NK-92 treated with Interleukin-12 subunit alpha and Interleukin-12 subunit beta, amount 100 ng/mL, for 24 hours (cell line): Measurements from ENCODE around the gene LDLRAD4.

Experiments used
- DNase-seq: peaks from one replicate; lab custom pipeline; 2025; lab: John Stamatoyannopoulos, UW

The LDLRAD4 gene

DNA sequence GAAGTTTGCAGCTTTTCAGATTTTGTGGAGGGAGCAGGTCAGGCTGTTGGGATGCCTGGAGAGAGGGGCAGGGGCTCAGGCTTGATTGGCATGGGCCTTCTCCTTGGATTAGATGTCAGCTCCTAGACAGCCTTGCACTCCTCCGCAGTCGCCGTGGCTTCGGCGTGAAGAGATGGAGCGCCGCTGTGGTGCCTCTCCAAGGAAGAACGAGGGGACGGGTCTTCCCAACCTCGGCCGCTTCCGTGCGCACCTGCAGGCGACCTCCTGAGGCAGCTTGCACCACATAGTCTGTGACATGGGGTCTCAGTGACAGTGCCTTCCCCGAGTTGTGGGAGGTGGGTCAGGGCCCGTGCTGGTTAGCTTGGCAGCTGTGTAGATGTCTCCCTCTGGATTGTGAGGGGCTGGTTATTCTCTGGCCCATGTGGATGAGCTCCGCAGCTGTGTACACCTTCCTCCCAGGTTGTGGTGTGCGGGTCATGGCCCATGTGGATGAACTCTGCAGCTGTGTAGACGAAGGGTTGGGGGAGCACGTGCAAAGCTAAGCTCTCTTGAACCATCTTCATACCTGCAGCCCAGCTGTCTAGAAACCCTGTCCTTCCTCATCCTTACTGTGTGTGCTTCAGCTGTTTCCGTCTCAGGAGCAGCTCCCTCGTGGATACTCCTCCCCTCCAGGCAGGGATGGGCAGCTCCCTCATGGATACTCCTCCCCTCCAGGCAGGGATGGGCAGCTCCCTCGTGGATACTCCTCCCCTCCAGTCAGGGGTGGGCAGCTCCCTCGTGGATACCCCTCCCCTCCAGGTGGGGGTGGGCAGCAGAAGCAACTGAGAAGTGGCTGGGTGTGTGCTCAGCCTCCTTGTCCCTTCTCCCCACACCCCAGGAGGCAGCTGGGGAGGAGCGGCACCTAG lies 170.3 kb downstream of the LDLRAD4 start:
- no peak for DNase-seq

DNA sequence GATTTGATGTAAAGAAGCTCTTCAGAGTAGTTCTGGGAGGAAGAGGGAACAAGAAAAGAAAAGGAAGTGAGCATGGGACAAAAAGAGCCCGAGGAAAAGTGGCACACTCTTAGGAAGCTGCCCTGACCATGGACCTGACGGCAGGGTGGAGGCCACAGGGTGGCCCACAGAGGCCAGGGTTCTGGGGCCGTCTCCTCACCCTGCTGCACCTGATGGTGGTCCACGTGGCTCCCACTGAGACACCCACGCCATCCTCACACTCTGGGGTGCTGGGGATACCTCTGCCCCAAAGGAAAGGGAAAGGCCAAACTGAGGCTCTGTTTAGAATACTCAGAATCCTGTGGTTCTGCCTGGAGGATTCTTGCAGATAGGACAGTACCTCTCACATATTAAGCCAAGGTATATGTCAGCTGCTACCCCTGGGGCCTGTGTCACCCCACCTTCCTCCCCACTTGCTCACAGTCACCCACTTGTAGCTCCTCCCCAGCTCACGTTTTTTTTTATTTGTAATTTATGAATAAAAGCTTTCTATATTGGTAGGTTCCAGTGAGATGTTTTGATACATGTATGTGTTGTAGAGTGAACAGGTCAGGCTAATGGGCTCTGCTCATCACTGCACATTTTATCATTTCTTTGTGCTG lies 171.1 kb downstream of the LDLRAD4 start:
- no peak for DNase-seq

DNA sequence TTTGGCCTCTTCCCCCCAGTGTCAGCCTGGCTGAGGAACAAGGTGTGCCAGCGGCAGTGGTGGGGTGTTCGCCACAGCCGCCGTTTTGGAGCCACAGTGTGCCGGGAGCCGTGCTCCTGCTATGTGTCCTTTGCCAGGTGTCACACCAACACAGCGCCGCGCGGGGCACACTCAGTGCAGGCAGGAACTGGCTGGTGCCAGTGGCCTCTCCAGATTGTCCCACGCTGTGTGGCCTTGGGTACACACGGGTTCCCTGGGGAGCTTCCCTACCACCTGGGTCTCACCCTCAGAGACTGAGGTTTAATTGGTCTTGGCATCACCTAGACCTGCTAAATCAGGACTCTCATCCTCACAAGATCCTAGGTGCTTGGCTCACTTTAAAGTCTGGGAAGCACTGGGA lies 171.6 kb downstream of the LDLRAD4 start:
- no peak for DNase-seq

DNA sequence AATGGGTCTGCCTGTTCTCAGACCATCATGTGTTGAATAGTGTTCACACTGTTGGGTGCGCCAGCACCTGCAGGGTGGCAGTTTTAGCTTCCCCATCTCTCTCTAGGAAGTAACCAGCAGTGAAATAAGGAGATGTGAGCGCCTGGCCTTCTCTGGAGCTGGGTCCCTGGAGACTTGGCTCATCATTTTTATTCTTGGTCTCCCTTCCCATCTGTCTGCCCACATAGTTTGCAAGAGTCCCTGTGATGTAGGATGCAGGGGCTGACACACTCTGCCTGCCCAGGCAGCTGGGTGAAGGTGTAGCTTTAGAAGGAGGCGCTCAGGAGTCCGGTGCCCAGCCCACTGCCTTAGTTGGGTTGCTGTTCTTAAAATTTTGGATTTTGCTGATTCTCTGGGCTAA lies 172.2 kb downstream of the LDLRAD4 start:
- DNase-seq, result no peak

DNA sequence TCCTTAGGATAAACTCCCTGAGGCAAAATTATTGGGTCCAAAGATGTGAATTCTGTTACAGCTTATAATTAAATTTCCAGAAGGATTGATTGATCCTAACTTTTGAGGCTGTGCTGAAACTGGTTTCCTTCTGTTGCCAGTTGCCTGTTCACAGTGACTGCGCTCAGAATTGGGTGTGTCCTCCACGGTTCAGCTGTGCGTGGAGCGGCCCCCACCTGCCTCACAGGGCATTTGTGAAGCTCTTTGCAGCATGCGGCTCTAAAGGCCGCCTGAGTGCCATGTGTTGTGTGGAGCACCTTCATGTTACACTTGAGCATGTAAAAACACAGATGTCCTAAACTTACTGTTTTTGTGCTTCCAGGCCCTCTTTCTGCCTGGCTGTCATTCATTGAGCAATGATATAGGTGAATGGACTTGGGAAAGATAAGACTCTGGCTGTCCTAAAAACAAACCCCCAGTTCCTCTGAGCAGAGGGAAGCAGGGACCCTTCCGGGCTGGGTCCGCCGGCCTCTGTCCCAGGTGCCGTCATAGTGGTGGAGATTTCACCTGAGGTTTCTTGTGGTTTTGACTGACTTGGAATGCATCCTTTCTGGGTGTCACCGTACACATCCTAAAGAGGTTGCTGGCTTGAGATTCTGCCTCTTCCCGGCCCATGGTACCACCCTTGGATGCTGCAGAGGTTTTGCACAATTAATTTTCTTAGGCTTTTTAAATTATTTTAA lies 173.6 kb downstream of the LDLRAD4 start:
- no peak for DNase-seq

DNA sequence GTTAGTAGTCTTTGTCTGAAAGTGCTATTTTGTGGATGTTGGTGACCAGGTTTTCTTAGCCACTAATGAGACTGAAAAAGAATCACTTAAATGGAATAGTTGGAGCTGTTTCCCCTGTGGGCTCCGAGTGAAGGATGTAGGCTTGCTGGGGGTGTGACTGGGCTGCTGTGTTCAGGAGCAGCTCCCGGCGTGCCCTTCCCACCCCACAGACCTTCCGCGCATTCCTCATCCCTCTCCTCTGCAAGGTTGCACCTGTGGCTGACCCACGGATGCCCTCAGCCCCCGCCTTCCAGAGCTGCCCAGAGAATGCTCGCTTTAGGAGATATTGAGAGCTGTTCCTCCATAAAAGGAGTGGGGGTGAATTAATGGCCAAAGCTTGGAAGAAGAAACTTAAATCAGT lies 174.3 kb downstream of the LDLRAD4 start:
- DNase-seq, result no peak

DNA sequence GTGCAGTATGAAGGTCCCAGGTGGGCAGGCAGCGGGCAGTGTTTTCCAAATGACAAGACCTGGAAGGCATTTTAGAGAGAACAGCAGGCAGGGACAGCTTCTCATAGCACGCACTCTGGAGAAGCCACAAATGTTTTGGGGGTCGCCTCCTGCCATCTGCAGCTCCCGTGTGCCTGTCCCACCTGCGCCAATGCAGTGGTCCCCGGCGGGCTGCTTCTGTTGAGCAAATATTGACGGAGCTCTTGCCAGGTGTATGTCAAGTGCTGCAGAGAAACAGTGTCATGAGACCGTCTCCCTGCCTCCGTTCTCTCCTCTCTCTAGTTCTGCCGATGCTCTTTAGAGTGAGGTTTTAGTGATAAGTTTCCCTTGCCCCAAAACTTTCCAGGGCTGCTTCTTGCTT lies 174.8 kb downstream of the LDLRAD4 start:
- no peak for DNase-seq

DNA sequence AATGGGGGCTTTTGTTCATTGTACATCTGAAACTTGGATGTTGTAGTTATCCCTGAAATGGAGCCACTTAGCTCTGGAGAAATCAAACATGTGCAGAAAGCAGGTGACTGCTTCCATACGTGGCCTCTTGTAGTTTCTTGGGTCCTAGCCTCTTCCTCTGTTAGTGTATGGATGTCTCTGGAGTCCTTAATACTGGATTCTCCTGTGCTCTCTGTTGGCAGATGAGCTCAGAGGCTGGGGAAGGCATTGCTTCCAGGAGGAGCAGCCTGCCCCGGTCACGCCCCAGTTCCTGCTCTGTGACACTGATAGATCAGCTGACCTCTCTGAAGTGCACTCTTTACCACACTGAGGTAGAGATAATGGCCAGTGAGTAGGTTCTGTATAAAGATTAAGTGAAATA lies 176.2 kb downstream of the LDLRAD4 start:
- DNase-seq, result no peak

DNA sequence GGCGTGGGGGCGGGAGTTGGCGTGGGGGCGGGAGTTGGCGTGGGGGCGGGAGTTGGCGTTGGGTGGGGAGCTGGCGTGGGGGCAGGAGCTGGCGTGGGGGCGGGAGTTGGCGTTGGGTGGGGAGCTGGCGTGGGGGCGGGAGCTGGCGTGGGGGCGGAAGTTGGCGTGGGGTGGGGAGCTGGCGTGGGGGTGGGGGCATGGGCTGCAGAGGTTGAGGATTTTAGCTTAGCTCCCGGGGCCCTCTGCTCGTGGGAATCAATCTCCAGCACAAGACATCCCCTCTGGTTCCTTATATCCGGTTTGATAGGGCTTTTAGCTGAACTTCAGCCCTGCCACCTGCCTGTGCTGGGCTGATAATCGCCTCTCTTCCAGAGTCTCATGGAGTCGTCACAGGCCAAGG lies 177.0 kb downstream of the LDLRAD4 start:
- DNase-seq, result no peak

DNA sequence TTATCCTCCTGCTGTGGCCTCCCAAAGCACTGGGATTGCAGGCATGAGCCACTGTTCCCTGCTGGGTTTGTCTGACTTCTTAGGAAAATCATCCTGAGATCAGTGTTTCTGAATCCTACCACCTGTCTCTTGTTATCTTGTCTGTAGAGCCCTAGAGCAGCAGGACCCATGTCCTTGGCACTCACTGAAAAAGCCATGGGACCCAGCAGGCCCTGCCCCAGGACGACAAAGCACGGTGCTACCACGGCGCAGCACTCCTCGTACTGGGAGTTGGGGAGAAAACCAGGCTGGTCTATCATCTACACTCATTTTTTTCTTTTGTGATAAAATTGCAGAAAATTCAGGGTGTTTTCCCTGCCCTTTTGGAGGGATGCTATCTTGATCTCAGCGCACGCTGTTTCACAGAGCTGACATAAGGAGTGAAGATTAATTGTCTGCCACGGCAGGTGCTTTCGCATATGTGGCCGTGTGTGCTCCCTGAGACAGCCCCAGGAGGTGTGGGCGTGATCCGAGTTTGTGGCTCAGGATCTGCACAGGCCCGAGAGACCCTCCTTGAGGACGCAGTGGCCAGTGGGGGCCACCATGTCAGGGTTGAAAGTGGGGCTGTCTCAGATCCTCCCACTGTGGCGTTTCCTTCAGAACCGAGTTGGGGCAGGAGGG lies 179.1 kb downstream of the LDLRAD4 start:
- DNase-seq, result no peak

DNA sequence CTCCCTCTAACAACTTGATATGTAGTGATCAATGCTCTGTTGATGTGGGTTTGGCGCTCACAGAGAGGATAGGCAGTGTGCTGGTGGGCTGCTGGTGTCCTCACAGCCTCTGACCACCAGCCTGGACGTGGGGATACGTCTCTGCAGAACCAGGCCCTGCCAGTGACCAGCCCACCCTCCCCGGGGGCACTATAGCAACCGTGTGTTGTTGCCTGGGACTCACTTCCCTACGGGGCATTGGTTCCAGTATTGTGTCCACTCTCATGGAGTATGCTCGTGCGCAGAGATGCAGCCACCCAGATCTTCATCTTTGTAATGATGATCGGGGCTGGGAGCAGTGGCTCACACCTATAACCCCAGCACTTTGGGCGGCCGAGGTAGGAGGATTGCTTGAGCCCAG lies 180.1 kb downstream of the LDLRAD4 start:
- DNase-seq, result no peak

DNA sequence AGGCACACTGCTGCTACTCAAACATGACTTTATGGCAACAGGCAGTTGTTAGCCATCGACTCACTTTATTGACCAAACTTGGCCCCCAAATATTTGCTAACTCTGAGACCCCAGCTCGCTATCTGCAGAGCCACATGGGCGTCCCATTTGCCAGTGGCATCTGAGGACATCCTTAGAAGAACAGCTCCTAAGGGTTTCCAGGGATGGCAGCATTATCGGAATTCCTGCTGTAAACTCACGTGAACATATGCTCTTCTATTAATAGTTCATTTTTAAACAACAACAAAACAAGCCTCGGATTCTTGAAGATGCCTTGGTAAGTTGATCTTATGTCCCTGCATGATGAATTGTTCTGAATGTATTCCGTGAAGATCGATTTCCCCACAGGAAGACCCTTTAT lies 181.0 kb downstream of the LDLRAD4 start:
- no peak for DNase-seq

DNA sequence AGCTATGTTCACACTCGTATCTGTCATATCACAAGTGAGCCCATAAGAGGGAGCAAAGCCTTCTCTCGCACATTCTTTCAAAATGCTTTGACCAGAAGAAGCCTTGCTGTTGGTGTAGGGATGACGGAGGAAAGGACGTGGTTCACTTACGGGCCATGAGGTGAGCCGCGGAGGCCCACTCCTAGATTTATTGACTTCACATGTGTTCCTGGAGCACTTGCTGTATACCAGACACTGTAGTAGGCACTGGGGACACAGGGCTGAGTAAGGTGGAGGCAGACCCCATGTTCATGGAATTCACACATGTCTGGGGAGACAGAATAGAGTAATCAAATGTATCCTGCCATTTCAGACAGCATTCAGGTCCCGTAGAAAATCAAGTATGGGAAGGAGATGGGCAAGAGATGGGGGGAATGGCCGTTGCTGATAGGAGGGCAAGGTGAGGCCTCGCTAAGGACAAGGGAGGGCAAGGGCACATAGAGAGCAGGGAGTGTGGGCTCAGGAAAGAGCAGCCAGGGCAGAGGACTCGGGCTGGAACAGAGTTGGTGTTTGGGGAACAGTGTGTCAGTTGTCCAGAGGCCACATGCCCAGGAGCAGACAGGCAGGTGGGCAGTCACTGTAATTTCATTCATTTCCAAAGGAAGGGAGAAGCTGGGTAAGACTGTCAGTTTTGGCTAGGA lies 182.2 kb downstream of the LDLRAD4 start:
- DNase-seq, result no peak

DNA sequence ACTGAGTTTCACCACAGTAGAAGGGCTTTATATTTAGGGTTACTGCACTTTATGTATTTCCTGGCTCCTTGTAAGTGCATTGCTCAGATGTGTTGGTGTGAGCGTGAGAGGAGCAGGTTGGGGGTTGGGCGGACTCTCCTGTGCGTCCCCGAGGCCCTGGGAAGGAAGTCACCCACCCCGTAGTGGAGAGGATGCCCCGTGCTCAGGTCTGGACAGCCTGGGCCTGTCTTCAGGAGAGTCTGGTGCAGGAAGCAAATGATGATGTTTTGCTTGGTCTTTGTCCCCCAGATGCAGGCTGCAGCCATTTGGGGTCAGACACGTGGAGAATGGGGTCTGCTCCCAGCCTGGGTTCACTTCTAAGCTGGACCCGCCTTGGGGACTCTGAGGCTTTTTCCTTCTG lies 182.8 kb downstream of the LDLRAD4 start:
- no peak for DNase-seq

DNA sequence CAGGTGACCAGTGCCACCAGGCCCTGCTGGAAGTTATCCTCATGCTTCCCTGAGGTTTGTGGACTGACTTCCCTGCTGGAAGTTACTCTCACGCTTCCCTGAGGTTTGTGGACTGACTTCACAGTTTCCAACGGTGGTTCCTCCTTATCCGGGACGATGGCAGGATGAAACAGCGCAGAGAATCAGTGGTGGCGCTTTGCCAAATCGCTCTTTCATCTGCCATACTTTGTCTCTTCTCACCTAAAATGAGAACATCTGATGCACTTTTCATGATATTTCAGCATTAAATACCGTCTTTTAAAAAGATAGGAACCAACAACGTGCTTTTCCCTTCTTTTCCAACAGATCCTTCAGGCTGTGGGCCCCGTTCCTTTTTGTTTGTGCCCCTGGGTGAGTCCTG lies 183.3 kb downstream of the LDLRAD4 start:
- DNase-seq, result no peak

DNA sequence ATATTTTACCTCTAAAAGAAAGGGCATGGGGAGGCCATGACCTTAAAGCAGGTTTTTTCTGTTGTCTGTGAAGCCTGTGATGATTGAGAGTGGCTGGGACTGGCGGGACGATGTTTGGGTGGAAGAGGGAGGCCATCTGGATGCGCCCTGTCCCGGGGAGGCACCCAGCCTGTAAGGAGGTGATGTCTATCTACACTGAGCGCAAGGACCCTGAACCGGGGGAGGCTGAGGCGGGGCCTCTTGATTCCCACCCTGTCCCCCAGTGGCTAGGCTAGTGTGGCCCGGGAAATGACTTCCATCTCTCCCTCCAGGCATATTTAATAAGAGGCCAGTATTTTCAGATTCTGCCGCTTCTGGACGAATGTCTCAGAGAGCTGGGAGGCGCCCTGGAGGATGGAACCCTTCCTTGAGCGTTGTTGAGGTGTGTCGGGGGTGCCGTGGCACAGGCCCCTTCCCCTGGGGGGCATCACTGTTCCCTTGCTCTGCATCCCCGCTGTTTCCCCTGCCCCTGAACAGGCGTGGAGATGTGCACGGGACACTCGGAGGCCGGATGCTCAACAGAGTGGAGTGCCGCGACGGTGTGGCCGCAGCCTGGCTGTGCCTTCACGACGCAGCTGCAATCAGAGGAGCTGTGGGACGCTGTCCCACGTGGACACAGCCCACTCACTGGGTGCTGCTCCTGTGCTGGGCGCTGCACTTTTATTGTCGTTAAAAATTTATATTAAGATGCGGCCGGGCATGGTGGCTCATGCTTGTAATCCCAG lies 185.4 kb downstream of the LDLRAD4 start:
- no peak for DNase-seq

DNA sequence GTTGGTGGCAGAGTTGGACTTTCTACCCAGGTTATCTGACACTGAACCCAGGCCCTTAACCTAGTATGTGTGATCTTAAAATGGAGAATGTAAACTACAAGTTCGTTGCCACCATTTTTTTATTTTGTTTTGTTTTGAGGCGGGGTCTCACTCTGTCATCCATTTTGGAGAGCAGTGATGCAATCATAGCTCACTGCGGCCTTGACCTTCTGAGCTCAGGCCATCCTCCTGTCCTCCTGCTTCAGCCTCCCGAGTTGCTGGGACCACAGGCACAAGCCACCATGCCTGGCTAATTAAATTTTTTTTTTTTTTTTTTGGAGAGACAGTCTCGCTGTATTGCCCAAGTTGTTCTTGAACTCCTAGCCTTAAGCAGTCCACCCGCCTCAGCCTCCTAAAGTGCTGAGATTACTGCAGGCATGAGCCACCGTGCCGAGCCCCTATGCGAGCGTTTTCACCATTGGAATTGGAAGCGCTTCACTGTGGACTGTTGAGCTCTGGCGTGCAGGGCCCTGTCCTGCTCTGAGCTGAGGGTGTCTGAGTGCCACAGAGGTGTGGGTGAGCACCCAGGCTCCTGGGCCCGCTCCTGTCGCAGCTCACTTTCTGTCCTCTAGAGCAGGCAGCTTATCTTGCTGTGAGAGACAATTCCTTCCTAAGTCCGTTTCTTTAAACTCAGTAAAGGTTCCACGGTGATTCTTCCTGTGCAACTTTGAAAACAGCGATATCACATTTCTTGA lies 186.9 kb downstream of the LDLRAD4 start:
- DNase-seq, result no peak

DNA sequence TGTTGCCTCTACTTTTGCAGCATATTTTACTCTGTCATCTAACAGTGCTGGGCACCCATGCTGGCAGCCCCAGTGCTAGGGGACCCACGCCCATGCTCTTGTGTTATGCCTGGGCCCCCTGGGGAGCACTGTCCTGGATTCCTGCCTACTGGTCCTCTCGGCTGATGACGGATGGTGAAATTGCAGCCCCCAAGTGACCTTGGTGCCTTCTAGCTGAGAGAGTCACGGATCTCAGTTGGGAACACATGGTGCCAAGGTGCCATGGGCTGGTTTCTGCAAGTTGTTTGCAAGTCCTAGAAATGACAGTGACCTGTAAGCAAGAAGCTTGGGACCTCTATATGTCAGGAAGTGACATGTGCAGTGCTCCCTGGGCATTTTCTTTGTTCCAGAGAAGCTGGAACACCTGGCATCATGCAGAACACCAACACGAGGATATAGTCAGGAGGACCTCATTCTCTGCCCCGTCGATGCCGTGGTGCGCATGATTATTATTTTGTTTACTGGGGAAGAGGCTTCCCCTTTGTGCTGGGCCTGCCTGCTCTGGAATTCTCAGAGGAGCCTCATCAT lies 187.6 kb downstream of the LDLRAD4 start:
- no peak for DNase-seq

DNA sequence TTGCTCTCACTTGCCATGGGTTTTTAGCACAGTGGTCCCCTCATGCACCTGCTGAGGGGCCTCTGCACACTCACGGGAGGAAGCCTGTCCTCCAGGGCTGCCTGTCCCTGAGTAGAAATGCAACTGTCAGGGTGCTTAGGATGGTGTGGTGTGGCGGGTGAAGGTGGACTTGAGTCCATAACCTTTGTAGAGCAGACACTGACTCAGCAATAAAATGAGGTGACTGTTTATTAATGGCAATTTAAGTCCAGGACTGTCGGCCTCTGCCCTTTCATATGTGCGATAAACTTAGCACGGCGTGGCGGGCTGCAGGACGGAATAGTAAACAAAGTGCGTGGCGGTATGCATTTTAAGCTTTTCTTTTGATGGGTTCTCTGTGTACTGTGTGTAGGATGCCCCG lies 188.2 kb downstream of the LDLRAD4 start:
- no peak for DNase-seq

DNA sequence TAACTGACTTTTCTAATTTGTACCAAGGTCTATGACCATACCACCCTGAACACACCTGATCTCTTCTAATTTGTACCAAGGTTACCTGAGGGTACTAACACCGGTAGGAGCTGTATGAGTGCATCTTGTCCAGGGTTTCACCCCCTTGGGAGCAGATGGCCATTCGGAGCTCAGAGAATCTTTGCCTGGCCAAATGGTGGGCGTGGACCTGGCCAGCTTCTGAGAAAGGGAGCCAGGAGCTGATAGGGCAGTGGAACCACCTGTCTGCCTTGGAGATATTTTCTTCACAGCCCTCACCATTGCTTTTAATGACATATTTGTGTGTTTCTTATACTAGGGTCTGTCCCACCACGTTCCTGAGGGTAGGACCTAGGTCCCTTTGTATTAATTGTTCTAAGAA lies 188.9 kb downstream of the LDLRAD4 start:
- DNase-seq, result no peak
